ENCODE results near the gene LRP6.

Gene LRP6

GRCh38 chr12:12195081-12195480, 71.8 kb downstream of the LRP6 start:
- no peaks in the 10 kb centered on the region for H3K9me3 ChIP-seq (ENCODE audit: control insufficient read depth, low read depth, low read length)
- H3K9ac ChIP-seq (ENCODE audit: low read length), result no peak overlapping the region
- H3K4me3 ChIP-seq (ENCODE audit: low read length), result no peak overlapping the region
- peaks cover 11% of the 10 kb centered on the region for H3K36me3 ChIP-seq (ENCODE audit: control insufficient read depth, low read depth, low read length)
- H3K27ac ChIP-seq (ENCODE audit: low read length), result no peak overlapping the region
- H3K27me3 ChIP-seq (ENCODE audit: control insufficient read depth, insufficient read depth, low read length), result no peaks in the 10 kb centered on the region
- H3K4me1 ChIP-seq (ENCODE audit: control insufficient read depth, low read depth, low read length), result no peaks in the 10 kb centered on the region

DNA sequence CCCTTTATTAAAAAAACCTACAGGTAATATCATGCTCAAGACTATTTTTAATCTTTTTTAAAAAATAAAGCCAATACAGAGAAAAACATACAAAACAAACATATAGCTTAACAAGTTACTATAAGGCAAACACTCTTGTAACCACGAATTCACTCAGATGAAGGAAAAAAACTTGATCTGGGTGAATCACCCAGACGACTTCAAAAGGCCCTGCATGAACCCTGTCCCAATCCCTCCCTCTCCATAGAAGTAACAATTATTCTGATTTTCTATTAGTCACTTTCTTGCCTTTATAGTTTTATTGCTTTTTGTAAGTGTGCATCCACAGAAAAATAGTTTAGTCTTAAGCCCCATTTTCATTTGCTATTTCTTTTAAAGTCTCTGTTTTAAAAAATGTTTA, 72.6 kb downstream of the LRP6 start:
- no peaks in the 10 kb centered on the region for H3K27me3 ChIP-seq (ENCODE audit: control insufficient read depth, insufficient read depth, low read length)
- no peak overlapping the region for H3K9ac ChIP-seq (ENCODE audit: low read length)
- no peak overlapping the region for H3K4me3 ChIP-seq (ENCODE audit: low read length)

DNA sequence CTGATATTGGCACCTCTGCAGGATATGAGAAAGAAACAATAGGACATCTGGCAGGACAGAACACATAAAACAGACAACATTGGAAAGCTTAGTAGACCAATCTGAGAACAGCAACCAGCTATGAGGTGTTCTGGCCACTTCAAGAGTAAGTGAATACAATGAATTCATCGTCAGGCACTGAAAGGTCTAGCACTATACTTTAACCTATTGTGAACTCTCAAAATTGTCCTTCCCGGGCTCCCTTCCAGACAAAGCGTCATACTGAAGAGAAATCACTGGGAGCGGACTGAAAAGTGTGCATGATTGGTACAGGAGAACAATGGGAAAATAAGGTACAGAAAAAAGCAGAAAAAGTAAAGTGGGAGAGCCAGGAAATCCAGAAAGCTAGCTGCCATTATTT, 75.8 kb downstream of the LRP6 start:
- Histone ChIP-seq H3K27me3 (ENCODE audit: control insufficient read depth, insufficient read depth, low read length) (no peaks in the 10 kb centered on the region), H3K9me3 (ENCODE audit: control insufficient read depth, low read depth, low read length) (no peaks in the 10 kb centered on the region), H3K27ac (ENCODE audit: low read length) (no peak overlapping the region), H3K36me3 (ENCODE audit: control insufficient read depth, low read depth, low read length) (no peaks in the 10 kb centered on the region), H3K9ac (ENCODE audit: low read length) (no peak overlapping the region), H3K4me1 (ENCODE audit: control insufficient read depth, low read depth, low read length) (no peaks in the 10 kb centered on the region), H3K4me3 (ENCODE audit: low read length) (no peak overlapping the region)

More for the DNA sequence above, 72.6 kb downstream of the LRP6 start:
- Histone ChIP-seq H3K9me3 (ENCODE audit: control insufficient read depth, low read depth, low read length) (no peaks in the 10 kb centered on the region), H3K4me1 (ENCODE audit: control insufficient read depth, low read depth, low read length) (no peaks in the 10 kb centered on the region), H3K27ac (ENCODE audit: low read length) (no peak overlapping the region), H3K36me3 (ENCODE audit: control insufficient read depth, low read depth, low read length) (peaks cover 6% of the 10 kb centered on the region)

DNA sequence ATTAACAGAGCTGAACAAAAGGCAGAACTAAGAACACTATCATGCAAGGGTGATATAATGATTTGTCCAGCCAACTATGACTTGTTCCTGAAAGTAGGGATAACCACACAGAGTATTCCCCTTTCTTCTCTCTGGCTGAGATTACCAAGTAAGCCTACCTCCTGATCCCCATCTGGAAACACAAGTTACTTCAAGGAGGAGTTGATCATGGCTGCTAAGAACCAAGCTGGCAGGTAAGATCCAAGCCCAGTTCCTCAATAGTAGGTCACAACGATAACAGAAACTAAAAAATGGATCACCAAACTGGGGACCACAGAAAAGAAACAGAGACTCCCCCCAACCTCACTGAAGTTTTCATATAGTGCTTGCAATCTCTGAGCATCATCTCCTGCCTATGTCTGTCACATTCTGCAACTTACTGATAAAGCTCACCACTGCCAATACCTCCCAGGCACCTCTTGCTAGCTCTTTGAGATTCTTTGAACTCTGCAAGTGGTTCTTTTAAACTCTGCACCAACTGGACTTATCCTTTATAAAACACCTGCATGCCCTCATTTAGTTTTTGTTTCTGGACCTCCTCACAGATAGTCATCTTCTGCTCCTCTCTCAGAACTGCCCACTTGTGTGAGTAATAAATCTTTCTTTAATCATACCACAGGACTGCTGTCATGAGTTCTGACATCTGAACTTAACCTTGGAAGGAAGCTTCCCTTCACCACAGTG, 76.6 kb downstream of the LRP6 start:
- Histone ChIP-seq H3K36me3 (ENCODE audit: control insufficient read depth, low read depth, low read length) (no peaks in the 10 kb centered on the region), H3K4me3 (ENCODE audit: low read length) (no peak overlapping the region), H3K9me3 (ENCODE audit: control insufficient read depth, low read depth, low read length) (no peaks in the 10 kb centered on the region), H3K4me1 (ENCODE audit: control insufficient read depth, low read depth, low read length) (no peaks in the 10 kb centered on the region), H3K27me3 (ENCODE audit: control insufficient read depth, insufficient read depth, low read length) (no peaks in the 10 kb centered on the region), H3K27ac (ENCODE audit: low read length) (no peak overlapping the region), H3K9ac (ENCODE audit: low read length) (no peak overlapping the region)

DNA sequence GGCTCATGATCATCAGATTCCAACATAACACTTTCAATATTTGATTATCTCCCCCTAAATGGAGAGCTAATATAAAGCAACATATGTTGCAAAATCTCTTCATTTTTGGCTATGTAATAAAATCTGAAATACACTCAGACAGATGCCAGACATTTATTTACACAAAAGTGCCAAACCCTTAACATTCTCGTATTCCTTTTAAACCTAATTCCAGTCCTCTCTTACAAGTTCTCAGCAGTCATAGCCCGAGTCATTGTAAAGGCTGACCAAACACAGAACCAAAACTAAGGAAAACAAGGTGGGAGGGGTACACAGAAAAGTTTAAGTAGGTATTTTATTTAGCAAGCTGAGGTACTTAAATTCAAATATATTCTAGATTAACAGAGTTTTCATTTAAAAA, 81.4 kb downstream of the LRP6 start:
- peaks cover 9% of the 10 kb centered on the region for H3K36me3 ChIP-seq (ENCODE audit: control insufficient read depth, low read depth, low read length)
- no peak overlapping the region for H3K4me3 ChIP-seq (ENCODE audit: low read length)
- H3K9me3 ChIP-seq (ENCODE audit: control insufficient read depth, low read depth, low read length), result no peaks in the 10 kb centered on the region
- H3K4me1 ChIP-seq (ENCODE audit: control insufficient read depth, low read depth, low read length), result no peaks in the 10 kb centered on the region
- no peak overlapping the region for H3K27ac ChIP-seq (ENCODE audit: low read length)
- H3K9ac ChIP-seq (ENCODE audit: low read length), result no peak overlapping the region
- H3K27me3 ChIP-seq (ENCODE audit: control insufficient read depth, insufficient read depth, low read length), result no peaks in the 10 kb centered on the region

GRCh38 chr12:12182703-12183365, 84.0 kb downstream of the LRP6 start:
- Histone ChIP-seq H3K27me3 (ENCODE audit: control insufficient read depth, insufficient read depth, low read length) (no peaks in the 10 kb centered on the region), H3K9me3 (ENCODE audit: control insufficient read depth, low read depth, low read length) (no peaks in the 10 kb centered on the region), H3K27ac (ENCODE audit: low read length) (no peak overlapping the region), H3K9ac (ENCODE audit: low read length) (no peak overlapping the region), H3K36me3 (ENCODE audit: control insufficient read depth, low read depth, low read length) (peaks cover 25% of the 10 kb centered on the region), H3K4me3 (ENCODE audit: low read length) (no peak overlapping the region), H3K4me1 (ENCODE audit: control insufficient read depth, low read depth, low read length) (no peaks in the 10 kb centered on the region)

GRCh38 chr12:12181511-12181910, 85.3 kb downstream of the LRP6 start:
- Histone ChIP-seq H3K27me3 (ENCODE audit: control insufficient read depth, insufficient read depth, low read length) (no peaks in the 10 kb centered on the region), H3K9ac (ENCODE audit: low read length) (no peak overlapping the region), H3K4me1 (ENCODE audit: control insufficient read depth, low read depth, low read length) (no peaks in the 10 kb centered on the region), H3K36me3 (ENCODE audit: control insufficient read depth, low read depth, low read length) (peaks cover 29% of the 10 kb centered on the region), H3K4me3 (ENCODE audit: low read length) (no peak overlapping the region), H3K27ac (ENCODE audit: low read length) (no peak overlapping the region), H3K9me3 (ENCODE audit: control insufficient read depth, low read depth, low read length) (no peaks in the 10 kb centered on the region)

DNA sequence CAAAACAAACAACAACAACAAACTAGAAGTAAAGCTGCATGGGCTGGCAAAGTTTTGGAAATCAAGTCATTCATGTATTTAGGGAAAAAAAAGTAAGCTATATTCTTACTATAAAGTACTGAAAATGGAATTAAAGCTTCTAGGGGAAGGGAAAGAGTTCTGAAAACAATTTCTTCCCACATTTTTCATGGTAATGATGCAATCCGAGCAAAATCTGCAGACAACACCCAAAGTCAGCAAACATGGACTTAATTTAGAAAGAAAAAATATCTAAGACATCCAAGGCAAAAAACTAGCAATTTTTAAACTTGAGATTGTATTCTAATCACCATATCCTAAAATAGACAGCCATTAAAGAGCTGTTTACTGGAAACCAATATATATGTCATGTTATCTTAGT, 86.3 kb downstream of the LRP6 start:
- H3K4me1 ChIP-seq (ENCODE audit: control insufficient read depth, low read depth, low read length), result no peaks in the 10 kb centered on the region
- no peak overlapping the region for H3K27ac ChIP-seq (ENCODE audit: low read length)
- H3K9ac ChIP-seq (ENCODE audit: low read length), result no peak overlapping the region
- no peaks in the 10 kb centered on the region for H3K9me3 ChIP-seq (ENCODE audit: control insufficient read depth, low read depth, low read length)
- peaks cover 29% of the 10 kb centered on the region for H3K36me3 ChIP-seq (ENCODE audit: control insufficient read depth, low read depth, low read length)
- no peaks in the 10 kb centered on the region for H3K27me3 ChIP-seq (ENCODE audit: control insufficient read depth, insufficient read depth, low read length)
- no peak overlapping the region for H3K4me3 ChIP-seq (ENCODE audit: low read length)

- no peaks in the 10 kb centered on the region for H3K27me3 ChIP-seq (ENCODE audit: control insufficient read depth, insufficient read depth, low read length)
- H3K4me3 ChIP-seq (ENCODE audit: low read length), result no peak overlapping the region
- no peaks in the 10 kb centered on the region for H3K4me1 ChIP-seq (ENCODE audit: control insufficient read depth, low read depth, low read length)
- no peaks in the 10 kb centered on the region for H3K9me3 ChIP-seq (ENCODE audit: control insufficient read depth, low read depth, low read length)
- H3K36me3 ChIP-seq (ENCODE audit: control insufficient read depth, low read depth, low read length), result peaks cover 29% of the 10 kb centered on the region
- H3K9ac ChIP-seq (ENCODE audit: low read length), result no peak overlapping the region
- no peak overlapping the region for H3K27ac ChIP-seq (ENCODE audit: low read length)
These were observed 86.7 kb downstream of the LRP6 start for GRCh38 chr12:12180136-12180535.

- Histone ChIP-seq H3K27ac (ENCODE audit: low read length) (no peak overlapping the region), H3K4me1 (ENCODE audit: control insufficient read depth, low read depth, low read length) (no peaks in the 10 kb centered on the region), H3K27me3 (ENCODE audit: control insufficient read depth, insufficient read depth, low read length) (no peaks in the 10 kb centered on the region), H3K9ac (ENCODE audit: low read length) (no peak overlapping the region), H3K4me3 (ENCODE audit: low read length) (no peak overlapping the region), H3K36me3 (ENCODE audit: control insufficient read depth, low read depth, low read length) (peaks cover 29% of the 10 kb centered on the region), H3K9me3 (ENCODE audit: control insufficient read depth, low read depth, low read length) (no peaks in the 10 kb centered on the region)
These were observed 88.3 kb downstream of the LRP6 start for GRCh38 chr12:12178559-12178958.

GRCh38 chr12:12176402-12176801, 90.4 kb downstream of the LRP6 start:
- no peak overlapping the region for H3K9ac ChIP-seq (ENCODE audit: low read length)

GRCh38 chr12:12171991-12172511, 94.8 kb downstream of the LRP6 start:
- H3K27ac ChIP-seq (ENCODE audit: low read length), result no peak overlapping the region

More at GRCh38 chr12:12176402-12176801, 90.4 kb downstream of the LRP6 start:
- no peaks in the 10 kb centered on the region for H3K27me3 ChIP-seq (ENCODE audit: control insufficient read depth, insufficient read depth, low read length)
- H3K36me3 ChIP-seq (ENCODE audit: control insufficient read depth, low read depth, low read length), result peaks cover 29% of the 10 kb centered on the region
- no peak overlapping the region for H3K4me3 ChIP-seq (ENCODE audit: low read length)
- no peak overlapping the region for H3K27ac ChIP-seq (ENCODE audit: low read length)
- H3K4me1 ChIP-seq (ENCODE audit: control insufficient read depth, low read depth, low read length), result no peaks in the 10 kb centered on the region
- H3K9me3 ChIP-seq (ENCODE audit: control insufficient read depth, low read depth, low read length), result no peaks in the 10 kb centered on the region

More at GRCh38 chr12:12171991-12172511, 94.8 kb downstream of the LRP6 start:
- Histone ChIP-seq H3K4me3 (ENCODE audit: low read length) (no peak overlapping the region), H3K36me3 (ENCODE audit: control insufficient read depth, low read depth, low read length) (no peaks in the 10 kb centered on the region), H3K4me1 (ENCODE audit: control insufficient read depth, low read depth, low read length) (no peaks in the 10 kb centered on the region), H3K9ac (ENCODE audit: low read length) (no peak overlapping the region), H3K27me3 (ENCODE audit: control insufficient read depth, insufficient read depth, low read length) (no peaks in the 10 kb centered on the region), H3K9me3 (ENCODE audit: control insufficient read depth, low read depth, low read length) (no peaks in the 10 kb centered on the region)

Data from iPS-18a (cell line).